GM12878 (cell line): ENCODE measurements around the gene MAP4. TPM values are rescaled to one million over a fixed set of nuclear protein-coding genes. Genes with fewer than 3 reads are reported as not detected.

ENCODE experiments used
- ATAC-seq: fragments of 200-7000 bp; cut with Tn5 transposase; 3 replicates; pipeline ENCODE4 v1.9.1; 2020; ENCODE audit warnings: mild to moderate bottlenecking, moderate library complexity
- BruUV-seq: library from RNA; stranded (reverse); fragments of 400-500 nt; replicated peaks from 2 replicates; lab custom pipeline; 2021; lab: Mats Ljungman, UMichigan
- CTCF ChIA-PET: fragments of 300-600 bp; sonication (Branson Sonifier 250); formaldehyde crosslinking; extraction: SDS; loops from one replicate; lab custom pipeline; 2021; ENCODE audit warnings: inconsistent platforms; lab: Yijun Ruan, JAX
- POLR2A ChIA-PET: fragments of 350-600 bp; formaldehyde crosslinking; extraction: SDS; loops from one replicate; lab custom pipeline; 2021; ENCODE audit warnings: inconsistent platforms; lab: Charles Lee
- RAD21 ChIA-PET: fragments of 300-600 bp; sonication (Branson Sonifier 250); formaldehyde crosslinking; loops from one replicate; lab custom pipeline; 2023; ENCODE audit warnings: antibody characterized with exemption; ENCODE audit not compliant: unreplicated experiment; lab: Charles Lee
- SMC1A ChIA-PET: fragments of 300-600 bp; sonication (Branson Sonifier 250); formaldehyde crosslinking; loops from one replicate; lab custom pipeline; 2023; ENCODE audit not compliant: unreplicated experiment, uncharacterized antibody; lab: Charles Lee
- DNase-seq: peaks from one replicate; pipeline ENCODE4 v3.0.0-alpha.2; 2011; ENCODE audit warnings: low read depth, low spot score
- FAIRE-seq: peaks from 3 replicates; lab custom pipeline; 2011; peaks lifted over from hg19 to GRCh38; lab: Jason Lieb, UNC
- H2AFZ ChIP-seq: 2 replicates; pipeline ENCODE4 v1.6.0; 2011; ENCODE audit warnings: low read depth, low read length, control low read depth; ENCODE audit not compliant: control insufficient read depth
- H3K27ac ChIP-seq: 2 replicates; pipeline ENCODE4 v1.5.1; 2011; ENCODE audit warnings: control low read depth; ENCODE audit not compliant: control insufficient read depth, insufficient read depth
- H3K27me3 ChIP-seq, 2 experiments: replicated peaks in 1 of 2; 2 replicates each; pipeline versions ENCODE4 v1.6.0 to v1.6.1; 2011; ENCODE audit warnings: low read length in 1 of 2; ENCODE audit not compliant: control insufficient read depth in 2 of 2, insufficient read depth in 2 of 2
- H3K36me3 ChIP-seq, 2 experiments: 2 replicates each; pipeline ENCODE4 v1.5.1; 2011; ENCODE audit warnings: low read length in 1 of 2; ENCODE audit not compliant: control insufficient read depth in 2 of 2, insufficient read depth in 2 of 2
- H3K4me1 ChIP-seq: 2 replicates; pipeline ENCODE4 v1.6.1; 2011; ENCODE audit warnings: mild to moderate bottlenecking, low read length, moderate library complexity, mixed read lengths; ENCODE audit not compliant: control insufficient read depth, insufficient read depth
- H3K4me2 ChIP-seq: 2 replicates; pipeline ENCODE4 v1.6.0; 2011; ENCODE audit warnings: control low read depth; ENCODE audit not compliant: control insufficient read depth, insufficient read depth
- H3K4me3 ChIP-seq: fragments of 200-600 bp; sonication (generic); 2 replicates; pipeline ENCODE4 v1.5.1; 2016
- H3K79me2 ChIP-seq: 2 replicates; pipeline ENCODE4 v1.6.0; 2011; ENCODE audit warnings: low read length; ENCODE audit not compliant: control insufficient read depth, insufficient read depth
- H3K9ac ChIP-seq: 2 replicates; pipeline ENCODE4 v1.8.0; 2011; ENCODE audit warnings: low read length, control low read depth, mixed read lengths; ENCODE audit not compliant: control insufficient read depth, insufficient read depth
- H3K9me3 ChIP-seq: replicated peaks from 3 replicates; pipeline ENCODE4 v1.5.1; 2011; ENCODE audit warnings: mild to moderate bottlenecking, low read length; ENCODE audit not compliant: control insufficient read depth, insufficient read depth
- H4K20me1 ChIP-seq: 2 replicates; pipeline ENCODE4 v1.6.0; 2011; ENCODE audit not compliant: control insufficient read depth, insufficient read depth
- ATF7 ChIP-seq: fragments of 450-650 bp; IDR thresholded peaks from 2 replicates; pipeline ENCODE4 v1.6.1; 2016; ENCODE audit warnings: low read depth, mild to moderate bottlenecking
- MTA3 ChIP-seq: IDR thresholded peaks from 2 replicates; pipeline ENCODE4 v1.6.1; 2012; ENCODE audit warnings: low read length, inconsistent platforms, borderline replicate concordance
- POLR2AphosphoS2 ChIP-seq: IDR thresholded peaks from 2 replicates; pipeline ENCODE4 v1.6.1; 2011; ENCODE audit warnings: low read depth, mild to moderate bottlenecking, low read length, improper control_type of control experiment, moderate library complexity
- RELA ChIP-seq: fragments of 450-650 bp; IDR thresholded peaks from 2 replicates; pipeline ENCODE4 v1.8.0; 2014; ENCODE audit warnings: borderline replicate concordance; ENCODE audit not compliant: partially characterized antibody
- SREBF1 ChIP-seq: IDR thresholded peaks from 2 replicates; pipeline ENCODE4 v1.6.1; 2012; ENCODE audit warnings: mild to moderate bottlenecking, low read length
- STAT1 ChIP-seq: fragments of 450-650 bp; conservative IDR thresholded peaks from 2 replicates; pipeline ENCODE4 v1.6.1; 2014; ENCODE audit warnings: antibody characterized with exemption, mild to moderate bottlenecking
- TARDBP ChIP-seq: IDR thresholded peaks from 2 replicates; pipeline ENCODE4 v1.6.1; 2016; ENCODE audit warnings: borderline replicate concordance
- YBX1 ChIP-seq: fragments of 450-650 bp; IDR thresholded peaks from 2 replicates; pipeline ENCODE4 v1.6.1; 2016; ENCODE audit warnings: antibody characterized with exemption
- ZNF622 ChIP-seq: fragments of 450-650 bp; IDR thresholded peaks from 2 replicates; pipeline ENCODE4 v1.6.1; 2017; ENCODE audit warnings: mild to moderate bottlenecking, inconsistent platforms
- WGBS: methylation state at CpG from one replicate; pipeline ENCODE4 v1.1.6; 2016; ENCODE audit warnings: low lambda C conversion rate; ENCODE audit not compliant: insufficient replicate concordance, insufficient coverage; ENCODE audit errors: missing lambda C conversion rate; 5-methylcytosine and 5-hydroxymethylcytosine counted together
- in situ Hi-C: fragments of 300-500 bp; cut with MboI; formaldehyde crosslinking; loops from 9 replicates; pipeline ENCODE4 v1.14.3; 2018; ENCODE audit warnings: mixed read lengths
- intact Hi-C: fragments of 100-400 bp; cut with micrococcal nuclease; formaldehyde crosslinking; loops from one replicate; pipeline ENCODE4 v1.14.2; 2022; ENCODE audit not compliant: unreplicated experiment
- polyA plus RNA-seq, 11 experiments: library from polyadenylated mRNA; depleted of rRNA in 4 of 11; unstranded in 6 of 11; stranded (reverse) in 5 of 11; fragments of >200 nt; fragmentation: Nextera tagmentation in 4 of 11; fragmentation: Illumina TruSeq in 1 of 11; extraction: Ambion mirVana in 4 of 11; extraction: Trizol in 1 of 11; gene quantifications; 1 replicate in 1 of 11; 2 replicates in 10 of 11; pipeline versions ENCODE4 v1.2.1 to v1.2.3, GENCODE V29; 2011 to 2016; ENCODE audit warnings: inconsistent platforms in 2 of 11, missing spikeins in 2 of 11, low read depth in 1 of 11
- total RNA-seq, 4 experiments: library from RNA; depleted of rRNA in 3 of 4; stranded (reverse); fragments of >200 nt in 3 of 4; fragmentation: Illumina TruSeq in 1 of 4; extraction: Trizol in 1 of 4; gene quantifications; 2 replicates each; pipeline versions ENCODE4 v1.2.1 to v1.2.3, GENCODE V29; 2013 to 2021
- TF ChIP-seq, protein P1 (sequence below): fragments of 450-650 bp; formaldehyde crosslinking; IDR thresholded peaks from 2 replicates; pipeline ENCODE4 v1.5.0; 2022; ENCODE audit warnings: mild to moderate bottlenecking, missing genetic modification characterization
- TF ChIP-seq, protein P2 (sequence below): fragments of 450-650 bp; IDR thresholded peaks from 2 replicates; pipeline ENCODE4 v1.6.1; 2017; ENCODE audit warnings: mild to moderate bottlenecking, low read depth, inconsistent platforms; ENCODE audit not compliant: poor library complexity, severe bottlenecking
- TF ChIP-seq, protein P3 (sequence below): IDR thresholded peaks from 2 replicates; pipeline ENCODE4 v1.6.1; 2012; ENCODE audit warnings: low read depth, low read length, improper control_type of control experiment
- TF ChIP-seq, protein P4 (sequence below): IDR thresholded peaks from 2 replicates; pipeline ENCODE4 v1.6.1; 2012; ENCODE audit warnings: mild to moderate bottlenecking, low read depth, low read length

The MAP4 gene
- total and polyA plus RNA-seq, 10 of the 15 experiments (the other 5 are each of a cell fraction or from before 2014, with no cell fraction given) = 22.2 to 145 (median 47.2) TPM

DNA sequence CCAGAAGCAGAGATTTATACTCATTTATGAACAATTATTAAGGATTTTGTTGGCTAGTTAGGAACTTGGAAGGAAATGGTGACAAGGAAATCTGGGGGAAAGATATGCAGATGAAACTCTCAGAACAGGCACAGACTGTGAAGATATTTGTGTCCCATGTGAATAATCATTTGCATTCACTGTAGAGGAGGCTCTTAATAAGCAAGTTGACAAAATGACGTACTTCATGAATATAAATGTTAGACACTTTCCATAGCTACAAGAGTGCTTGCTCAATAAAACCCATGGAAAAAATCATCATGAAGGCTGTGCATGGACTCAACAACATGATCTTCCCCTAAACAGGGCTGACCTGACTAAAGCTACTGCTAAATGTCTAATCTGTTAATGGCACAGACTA is 59.7 kb downstream of the MAP4 start (continued):
- TF ChIP-seq, protein P1, sequence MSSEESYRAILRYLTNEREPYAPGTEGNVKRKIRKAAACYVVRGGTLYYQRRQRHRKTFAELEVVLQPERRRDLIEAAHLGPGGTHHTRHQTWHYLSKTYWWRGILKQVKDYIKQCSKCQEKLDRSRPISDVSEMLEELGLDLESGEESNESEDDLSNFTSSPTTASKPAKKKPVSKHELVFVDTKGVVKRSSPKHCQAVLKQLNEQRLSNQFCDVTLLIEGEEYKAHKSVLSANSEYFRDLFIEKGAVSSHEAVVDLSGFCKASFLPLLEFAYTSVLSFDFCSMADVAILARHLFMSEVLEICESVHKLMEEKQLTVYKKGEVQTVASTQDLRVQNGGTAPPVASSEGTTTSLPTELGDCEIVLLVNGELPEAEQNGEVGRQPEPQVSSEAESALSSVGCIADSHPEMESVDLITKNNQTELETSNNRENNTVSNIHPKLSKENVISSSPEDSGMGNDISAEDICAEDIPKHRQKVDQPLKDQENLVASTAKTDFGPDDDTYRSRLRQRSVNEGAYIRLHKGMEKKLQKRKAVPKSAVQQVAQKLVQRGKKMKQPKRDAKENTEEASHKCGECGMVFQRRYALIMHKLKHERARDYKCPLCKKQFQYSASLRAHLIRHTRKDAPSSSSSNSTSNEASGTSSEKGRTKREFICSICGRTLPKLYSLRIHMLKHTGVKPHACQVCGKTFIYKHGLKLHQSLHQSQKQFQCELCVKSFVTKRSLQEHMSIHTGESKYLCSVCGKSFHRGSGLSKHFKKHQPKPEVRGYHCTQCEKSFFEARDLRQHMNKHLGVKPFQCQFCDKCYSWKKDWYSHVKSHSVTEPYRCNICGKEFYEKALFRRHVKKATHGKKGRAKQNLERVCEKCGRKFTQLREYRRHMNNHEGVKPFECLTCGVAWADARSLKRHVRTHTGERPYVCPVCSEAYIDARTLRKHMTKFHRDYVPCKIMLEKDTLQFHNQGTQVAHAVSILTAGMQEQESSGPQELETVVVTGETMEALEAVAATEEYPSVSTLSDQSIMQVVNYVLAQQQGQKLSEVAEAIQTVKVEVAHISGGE (CRISPR knock-in tag) = no peak

DNA sequence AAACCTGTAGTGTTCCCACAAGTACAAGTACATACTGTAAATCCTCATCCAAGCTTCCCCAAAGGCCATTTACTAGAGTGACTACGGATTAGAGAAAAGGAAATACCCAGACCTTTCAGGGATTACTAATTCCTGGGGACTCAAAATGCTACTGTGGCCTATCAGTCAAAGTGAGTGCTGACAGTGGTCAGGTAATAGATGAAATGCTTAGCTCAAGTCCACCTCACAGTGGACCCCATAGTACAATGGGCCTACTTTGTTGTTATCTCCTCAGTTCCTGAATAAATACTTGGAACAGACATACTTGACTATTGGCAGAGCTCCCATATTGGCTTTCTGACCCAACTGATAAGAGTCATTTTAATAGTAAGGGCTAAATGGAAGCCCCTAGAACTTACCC is 61.6 kb downstream of the MAP4 start:
- ChIA-PET RAD21 (interaction anchor here (1.0 kb wide), 1 partner anchor 117 kb away, joined by 3 read pairs; no protein-coding TSS in a partner anchor), SMC1A (interaction anchor here (1.0 to 1.4 kb wide), 2 partner anchors 9 to 16 kb away, joined by 3 to 6 read pairs; no protein-coding TSS in a partner anchor), POLR2A (interaction anchor here (0.6 to 0.7 kb wide), 3 partner anchors 18 to 357 kb away, joined by 3 to 4 read pairs (median 3); no protein-coding TSS in a partner anchor), CTCF (interaction anchor here (1.0 to 2.1 kb wide), 2 partner anchors 10 to 35 kb away, joined by 3 to 5 read pairs; no protein-coding TSS in a partner anchor)
- Histone ChIP-seq H2AFZ (no peak overlapping the region), H3K27me3 (no peaks in the 10 kb centered on the region), H3K79me2 (no peaks in the 10 kb centered on the region; the same call in 1 of the 2 replicates), H3K4me2 (no peak overlapping the region), H3K9me3 (no peaks in the 10 kb centered on the region), H3K4me1 (peaks cover 4% of the 10 kb centered on the region; the same call in 1 of the 2 replicates), H3K27ac (no peak overlapping the region), H4K20me1 (no peaks in the 10 kb centered on the region), H3K36me3 (no peaks in the 10 kb centered on the region), H3K9ac (no peak overlapping the region), H3K4me3 (no peak overlapping the region)
- FAIRE-seq (no peak), DNase-seq (no peak), ATAC-seq (no peak)
- intact Hi-C loops = no loop called here
- in situ Hi-C loops = no loop called here
- no peak for TF ChIP-seq YBX1
- no peak for TF ChIP-seq STAT1
- TF ChIP-seq RELA = no peak
- no peak for TF ChIP-seq SREBF1
- TF ChIP-seq, protein P2, sequence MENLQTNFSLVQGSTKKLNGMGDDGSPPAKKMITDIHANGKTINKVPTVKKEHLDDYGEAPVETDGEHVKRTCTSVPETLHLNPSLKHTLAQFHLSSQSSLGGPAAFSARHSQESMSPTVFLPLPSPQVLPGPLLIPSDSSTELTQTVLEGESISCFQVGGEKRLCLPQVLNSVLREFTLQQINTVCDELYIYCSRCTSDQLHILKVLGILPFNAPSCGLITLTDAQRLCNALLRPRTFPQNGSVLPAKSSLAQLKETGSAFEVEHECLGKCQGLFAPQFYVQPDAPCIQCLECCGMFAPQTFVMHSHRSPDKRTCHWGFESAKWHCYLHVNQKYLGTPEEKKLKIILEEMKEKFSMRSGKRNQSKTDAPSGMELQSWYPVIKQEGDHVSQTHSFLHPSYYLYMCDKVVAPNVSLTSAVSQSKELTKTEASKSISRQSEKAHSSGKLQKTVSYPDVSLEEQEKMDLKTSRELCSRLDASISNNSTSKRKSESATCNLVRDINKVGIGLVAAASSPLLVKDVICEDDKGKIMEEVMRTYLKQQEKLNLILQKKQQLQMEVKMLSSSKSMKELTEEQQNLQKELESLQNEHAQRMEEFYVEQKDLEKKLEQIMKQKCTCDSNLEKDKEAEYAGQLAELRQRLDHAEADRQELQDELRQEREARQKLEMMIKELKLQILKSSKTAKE = no peak
- TF ChIP-seq, protein P3, sequence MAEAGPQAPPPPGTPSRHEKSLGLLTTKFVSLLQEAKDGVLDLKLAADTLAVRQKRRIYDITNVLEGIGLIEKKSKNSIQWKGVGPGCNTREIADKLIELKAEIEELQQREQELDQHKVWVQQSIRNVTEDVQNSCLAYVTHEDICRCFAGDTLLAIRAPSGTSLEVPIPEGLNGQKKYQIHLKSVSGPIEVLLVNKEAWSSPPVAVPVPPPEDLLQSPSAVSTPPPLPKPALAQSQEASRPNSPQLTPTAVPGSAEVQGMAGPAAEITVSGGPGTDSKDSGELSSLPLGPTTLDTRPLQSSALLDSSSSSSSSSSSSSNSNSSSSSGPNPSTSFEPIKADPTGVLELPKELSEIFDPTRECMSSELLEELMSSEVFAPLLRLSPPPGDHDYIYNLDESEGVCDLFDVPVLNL = no peak
- TF ChIP-seq TARDBP = no peak
- no peak for TF ChIP-seq MTA3
- TF ChIP-seq ATF7 = no peak
- TF ChIP-seq POLR2AphosphoS2 = no peak
- TF ChIP-seq, protein P4, sequence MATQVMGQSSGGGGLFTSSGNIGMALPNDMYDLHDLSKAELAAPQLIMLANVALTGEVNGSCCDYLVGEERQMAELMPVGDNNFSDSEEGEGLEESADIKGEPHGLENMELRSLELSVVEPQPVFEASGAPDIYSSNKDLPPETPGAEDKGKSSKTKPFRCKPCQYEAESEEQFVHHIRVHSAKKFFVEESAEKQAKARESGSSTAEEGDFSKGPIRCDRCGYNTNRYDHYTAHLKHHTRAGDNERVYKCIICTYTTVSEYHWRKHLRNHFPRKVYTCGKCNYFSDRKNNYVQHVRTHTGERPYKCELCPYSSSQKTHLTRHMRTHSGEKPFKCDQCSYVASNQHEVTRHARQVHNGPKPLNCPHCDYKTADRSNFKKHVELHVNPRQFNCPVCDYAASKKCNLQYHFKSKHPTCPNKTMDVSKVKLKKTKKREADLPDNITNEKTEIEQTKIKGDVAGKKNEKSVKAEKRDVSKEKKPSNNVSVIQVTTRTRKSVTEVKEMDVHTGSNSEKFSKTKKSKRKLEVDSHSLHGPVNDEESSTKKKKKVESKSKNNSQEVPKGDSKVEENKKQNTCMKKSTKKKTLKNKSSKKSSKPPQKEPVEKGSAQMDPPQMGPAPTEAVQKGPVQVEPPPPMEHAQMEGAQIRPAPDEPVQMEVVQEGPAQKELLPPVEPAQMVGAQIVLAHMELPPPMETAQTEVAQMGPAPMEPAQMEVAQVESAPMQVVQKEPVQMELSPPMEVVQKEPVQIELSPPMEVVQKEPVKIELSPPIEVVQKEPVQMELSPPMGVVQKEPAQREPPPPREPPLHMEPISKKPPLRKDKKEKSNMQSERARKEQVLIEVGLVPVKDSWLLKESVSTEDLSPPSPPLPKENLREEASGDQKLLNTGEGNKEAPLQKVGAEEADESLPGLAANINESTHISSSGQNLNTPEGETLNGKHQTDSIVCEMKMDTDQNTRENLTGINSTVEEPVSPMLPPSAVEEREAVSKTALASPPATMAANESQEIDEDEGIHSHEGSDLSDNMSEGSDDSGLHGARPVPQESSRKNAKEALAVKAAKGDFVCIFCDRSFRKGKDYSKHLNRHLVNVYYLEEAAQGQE = no peak
- TF ChIP-seq ZNF622 = no peak
- 45% methylated on average over 1 of the region's 1 CpG for WGBS
- no TSS peak for BruUV-seq
